ENCODE measurements around the gene LOXL4.

GRCh38 chr10:98226508-98227144, 41.4 kb downstream of the LOXL4 start:
- no peak for TF ChIP-seq CTCF (IDR thresholded peaks at IDR 0.05)
- TF ChIP-seq POLR2A (IDR thresholded peaks at IDR 0.05): no peak
